ENCODE data around the gene XPR1. TPM values are rescaled to one million over a fixed set of nuclear protein-coding genes. Genes with fewer than 3 reads are reported as not detected.

XPR1 gene
- total and polyA plus RNA-seq, 9 donors: 5.7 to 34.1 (median 17.3) TPM

DNA sequence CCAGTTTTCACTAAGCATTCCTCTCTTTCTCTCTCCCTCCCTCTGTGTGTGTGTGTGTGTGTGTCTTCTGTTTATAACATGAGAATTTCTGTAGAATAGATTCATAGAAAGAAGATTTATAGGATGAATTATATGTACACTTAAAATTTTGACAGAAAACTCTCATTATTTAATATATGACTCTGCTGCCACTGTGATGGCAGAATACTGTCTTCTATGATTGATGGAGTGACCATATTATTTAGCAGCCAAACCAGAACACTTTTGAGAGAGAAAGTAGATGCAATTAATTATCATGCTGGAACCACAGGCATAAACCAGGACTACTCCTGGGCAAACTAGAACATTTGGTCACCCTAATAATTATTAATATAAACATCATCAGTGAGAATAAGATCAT is 34.3 kb upstream of the XPR1 start:
- no peak for DNase-seq
- no peaks in the 10 kb centered on the region for H3K9me3 ChIP-seq
- H3K27ac ChIP-seq: no peak overlapping the region
- no peak overlapping the region for H3K4me3 ChIP-seq
- H3K27me3 ChIP-seq: no peaks in the 10 kb centered on the region
- no peaks in the 10 kb centered on the region for H3K36me3 ChIP-seq
- intact Hi-C loops (cut with DNase I): no loop called here
- no peak for TF ChIP-seq POLR2A (IDR thresholded peaks at IDR 0.05)
- no peak for TF ChIP-seq EP300 (IDR thresholded peaks at IDR 0.05)
- TF ChIP-seq, protein P1, sequence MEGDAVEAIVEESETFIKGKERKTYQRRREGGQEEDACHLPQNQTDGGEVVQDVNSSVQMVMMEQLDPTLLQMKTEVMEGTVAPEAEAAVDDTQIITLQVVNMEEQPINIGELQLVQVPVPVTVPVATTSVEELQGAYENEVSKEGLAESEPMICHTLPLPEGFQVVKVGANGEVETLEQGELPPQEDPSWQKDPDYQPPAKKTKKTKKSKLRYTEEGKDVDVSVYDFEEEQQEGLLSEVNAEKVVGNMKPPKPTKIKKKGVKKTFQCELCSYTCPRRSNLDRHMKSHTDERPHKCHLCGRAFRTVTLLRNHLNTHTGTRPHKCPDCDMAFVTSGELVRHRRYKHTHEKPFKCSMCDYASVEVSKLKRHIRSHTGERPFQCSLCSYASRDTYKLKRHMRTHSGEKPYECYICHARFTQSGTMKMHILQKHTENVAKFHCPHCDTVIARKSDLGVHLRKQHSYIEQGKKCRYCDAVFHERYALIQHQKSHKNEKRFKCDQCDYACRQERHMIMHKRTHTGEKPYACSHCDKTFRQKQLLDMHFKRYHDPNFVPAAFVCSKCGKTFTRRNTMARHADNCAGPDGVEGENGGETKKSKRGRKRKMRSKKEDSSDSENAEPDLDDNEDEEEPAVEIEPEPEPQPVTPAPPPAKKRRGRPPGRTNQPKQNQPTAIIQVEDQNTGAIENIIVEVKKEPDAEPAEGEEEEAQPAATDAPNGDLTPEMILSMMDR (IDR thresholded peaks at IDR 0.05): no peak
- H3K4me1 ChIP-seq (ENCODE audit: insufficient read depth): no peaks in the 10 kb centered on the region

GRCh38 chr1:180598333-180598974 is 33.4 kb upstream of the XPR1 start:
- intact Hi-C loops (cut with DNase I): no loop called here

GRCh38 chr1:180600343-180600742 is 31.5 kb upstream of the XPR1 start:
- no peak for DNase-seq
- intact Hi-C loops (cut with DNase I): no loop called here

More at GRCh38 chr1:180598333-180598974, 33.4 kb upstream of the XPR1 start:
- no peak for DNase-seq
- H3K4me3 ChIP-seq: no peak overlapping the region
- no peaks in the 10 kb centered on the region for H3K27me3 ChIP-seq
- no peaks in the 10 kb centered on the region for H3K9me3 ChIP-seq
- WGBS, 3 donors: 36 to 42% (median 40%) methylated on average over 6 of the region's 6 CpGs
- H3K36me3 ChIP-seq: no peaks in the 10 kb centered on the region
- TF ChIP-seq, protein P1 (IDR thresholded peaks at IDR 0.05): no peak
- no peak for TF ChIP-seq EP300 (IDR thresholded peaks at IDR 0.05)
- no peak for TF ChIP-seq POLR2A (IDR thresholded peaks at IDR 0.05)
- H3K4me1 ChIP-seq (ENCODE audit: insufficient read depth): no peaks in the 10 kb centered on the region
- no peak overlapping the region for H3K27ac ChIP-seq

GRCh38 chr1:180601512-180601911 is 30.3 kb upstream of the XPR1 start:
- no peaks in the 10 kb centered on the region for H3K36me3 ChIP-seq
- no peaks in the 10 kb centered on the region for H3K4me1 ChIP-seq (ENCODE audit: insufficient read depth)
- whole genome bisulfite sequencing, 3 donors: 70 to 83% (median 81%) methylated on average over 1 of the region's 1 CpG
- TF ChIP-seq POLR2A (IDR thresholded peaks at IDR 0.05) (no peak), EP300 (IDR thresholded peaks at IDR 0.05) (no peak)
- TF ChIP-seq, protein P1 (IDR thresholded peaks at IDR 0.05): no peak
- no peak overlapping the region for H3K4me3 ChIP-seq
- no peak overlapping the region for H3K27ac ChIP-seq
- no peaks in the 10 kb centered on the region for H3K9me3 ChIP-seq
- no peak for DNase-seq
- intact Hi-C loops (cut with DNase I): no loop called here
- no peaks in the 10 kb centered on the region for H3K27me3 ChIP-seq

More at GRCh38 chr1:180600343-180600742, 31.5 kb upstream of the XPR1 start:
- WGBS, 3 donors: 96 to 99% (median 96%) methylated on average over 1 of the region's 1 CpG
- H3K27ac ChIP-seq: no peak overlapping the region
- no peak overlapping the region for H3K4me3 ChIP-seq
- TF ChIP-seq EP300 (IDR thresholded peaks at IDR 0.05) (no peak), POLR2A (IDR thresholded peaks at IDR 0.05) (no peak)
- TF ChIP-seq, protein P1 (IDR thresholded peaks at IDR 0.05): no peak
- no peaks in the 10 kb centered on the region for H3K27me3 ChIP-seq
- no peaks in the 10 kb centered on the region for H3K4me1 ChIP-seq (ENCODE audit: insufficient read depth)
- no peaks in the 10 kb centered on the region for H3K36me3 ChIP-seq
- no peaks in the 10 kb centered on the region for H3K9me3 ChIP-seq
